Upper lobe of left lung (tissue), 4 donors: ENCODE measurements around the gene CYP21A2.

Experiments
- EP300 ChIP-seq, 4 donors: sonication (generic); formaldehyde crosslinking; IDR thresholded peaks; one replicate each; pipeline ENCODE4 v1.5.1; 2017; ENCODE audit warnings: antibody characterized with exemption in 4 of 4, control low read depth in 2 of 4
- TF ChIP-seq, protein P1 (sequence below), 6 experiments: fragments of 450-650 bp in 4 of 6; fragments of 200-600 bp in 2 of 6; sonication (generic) in 2 of 6; IDR thresholded peaks; one replicate each; pipeline ENCODE4 v1.5.1; 2016 to 2019; ENCODE audit warnings: antibody characterized with exemption in 6 of 6

- TF ChIP-seq, protein P1, sequence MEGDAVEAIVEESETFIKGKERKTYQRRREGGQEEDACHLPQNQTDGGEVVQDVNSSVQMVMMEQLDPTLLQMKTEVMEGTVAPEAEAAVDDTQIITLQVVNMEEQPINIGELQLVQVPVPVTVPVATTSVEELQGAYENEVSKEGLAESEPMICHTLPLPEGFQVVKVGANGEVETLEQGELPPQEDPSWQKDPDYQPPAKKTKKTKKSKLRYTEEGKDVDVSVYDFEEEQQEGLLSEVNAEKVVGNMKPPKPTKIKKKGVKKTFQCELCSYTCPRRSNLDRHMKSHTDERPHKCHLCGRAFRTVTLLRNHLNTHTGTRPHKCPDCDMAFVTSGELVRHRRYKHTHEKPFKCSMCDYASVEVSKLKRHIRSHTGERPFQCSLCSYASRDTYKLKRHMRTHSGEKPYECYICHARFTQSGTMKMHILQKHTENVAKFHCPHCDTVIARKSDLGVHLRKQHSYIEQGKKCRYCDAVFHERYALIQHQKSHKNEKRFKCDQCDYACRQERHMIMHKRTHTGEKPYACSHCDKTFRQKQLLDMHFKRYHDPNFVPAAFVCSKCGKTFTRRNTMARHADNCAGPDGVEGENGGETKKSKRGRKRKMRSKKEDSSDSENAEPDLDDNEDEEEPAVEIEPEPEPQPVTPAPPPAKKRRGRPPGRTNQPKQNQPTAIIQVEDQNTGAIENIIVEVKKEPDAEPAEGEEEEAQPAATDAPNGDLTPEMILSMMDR (IDR thresholded peaks at IDR 0.05): no peak
- no peak for TF ChIP-seq EP300 (IDR thresholded peaks at IDR 0.05)
Measured at GRCh38 chr6:32081168-32081990, 43.2 kb downstream of the CYP21A2 start.
